GM12801 (cell line): ENCODE data around the gene CAMK2B.

Experiments used
- CTCF ChIP-seq: IDR thresholded peaks from one replicate; pipeline ENCODE4 v1.5.1; 2011; ENCODE audit warnings: control low read depth; ENCODE audit not compliant: insufficient read length; ENCODE audit errors: extremely low read depth

Gene CAMK2B

DNA sequence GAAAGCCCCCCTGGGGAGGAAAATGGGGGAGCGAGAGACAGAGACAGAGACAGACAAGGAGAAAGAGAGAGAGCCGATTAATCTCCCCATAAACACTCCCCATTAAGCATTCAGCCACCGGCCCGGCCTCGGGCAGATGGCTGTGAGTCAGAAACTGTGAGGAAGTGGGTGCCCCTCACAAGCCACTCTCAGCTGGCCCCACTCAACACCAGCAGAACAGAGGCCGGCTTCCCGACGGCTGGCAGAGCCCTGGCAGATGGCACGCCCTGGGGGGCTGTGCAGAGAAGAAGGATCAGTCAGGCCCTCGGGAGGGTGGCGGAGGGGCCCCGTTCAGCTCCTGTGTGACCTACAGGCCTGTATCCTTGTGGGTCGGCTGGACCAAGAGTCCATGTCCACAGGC is 41.2 kb downstream of the CAMK2B start:
- no peak for TF ChIP-seq CTCF

DNA sequence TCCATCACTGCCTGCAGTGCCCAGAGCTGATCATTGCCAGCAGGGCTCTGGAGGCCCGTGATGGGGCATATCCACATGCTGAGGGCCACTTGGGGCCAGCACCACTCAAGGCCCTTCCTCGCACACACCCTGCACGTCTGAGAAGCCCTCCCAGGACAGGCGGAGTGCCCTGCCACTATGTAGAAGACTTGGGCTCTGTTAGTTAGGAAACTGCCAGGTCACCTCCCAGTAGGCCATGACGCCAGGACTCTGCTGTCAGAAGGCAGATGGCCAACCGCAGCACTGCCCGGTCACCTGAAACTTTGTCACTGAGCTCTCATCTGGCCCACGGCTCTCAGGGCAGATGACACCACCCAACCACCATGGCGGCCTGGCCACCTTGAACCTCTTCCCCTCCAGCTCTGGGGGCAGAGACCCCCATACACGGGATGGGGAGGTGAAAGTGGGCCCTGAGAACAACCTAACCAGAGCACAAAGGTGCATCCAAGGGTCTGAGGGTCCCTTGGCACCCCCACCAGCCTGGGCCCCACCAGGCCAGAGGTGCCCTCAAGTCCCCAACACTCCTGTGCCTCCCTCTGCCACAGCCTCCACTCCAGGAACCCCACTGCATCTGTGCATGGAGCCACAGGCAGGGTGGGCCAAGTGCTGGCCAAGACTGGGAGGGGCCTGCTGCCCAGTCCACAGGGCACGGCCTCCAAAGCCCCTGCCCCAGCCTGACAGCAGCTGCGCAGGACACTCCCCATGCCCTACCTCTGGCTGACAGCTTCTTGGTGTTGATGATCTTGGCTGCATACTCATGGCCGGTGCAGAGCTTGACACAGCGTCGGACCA is 41.8 kb downstream of the CAMK2B start:
- TF ChIP-seq CTCF = no peak

GRCh38 chr7:44282601-44283171 is 42.7 kb downstream of the CAMK2B start:
- no peak for TF ChIP-seq CTCF

- TF ChIP-seq CTCF = no peak
Observed at GRCh38 chr7:44281811-44282600, 43.4 kb downstream of the CAMK2B start.

DNA sequence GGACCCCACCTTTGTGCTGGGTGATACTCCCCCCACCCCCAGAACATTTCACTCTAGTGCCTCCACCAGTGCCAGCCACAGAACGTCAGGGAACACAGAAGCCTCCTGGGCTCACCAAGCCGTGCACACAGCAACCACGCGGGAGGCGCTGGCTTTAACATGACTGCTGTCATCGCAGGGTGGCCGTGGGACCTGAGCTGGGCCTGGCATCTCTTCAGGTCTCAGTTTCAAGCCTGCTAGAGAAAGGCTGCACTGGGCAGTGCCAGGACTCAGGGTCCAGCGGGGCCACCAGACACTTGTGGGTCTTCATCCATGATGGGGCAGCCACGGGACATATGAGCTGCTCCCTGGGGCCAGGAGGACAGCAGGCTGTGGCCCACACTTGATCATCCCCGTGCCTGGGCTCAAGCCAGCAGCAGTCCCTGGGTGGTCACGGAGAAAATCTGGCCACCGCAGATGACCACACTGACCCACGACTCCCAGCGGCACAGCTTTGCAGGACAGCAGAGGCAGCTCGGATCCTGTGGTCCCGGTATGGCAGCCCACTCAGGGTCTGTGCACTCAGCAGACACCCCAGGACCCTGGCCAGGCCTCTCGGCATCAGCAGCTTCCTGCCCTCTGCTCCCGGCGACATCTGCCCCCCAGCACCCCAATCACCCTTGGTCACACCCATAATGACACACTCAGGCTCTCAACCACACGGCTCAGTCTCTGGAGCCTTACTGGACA is 44.2 kb downstream of the CAMK2B start:
- TF ChIP-seq CTCF = no peak

DNA sequence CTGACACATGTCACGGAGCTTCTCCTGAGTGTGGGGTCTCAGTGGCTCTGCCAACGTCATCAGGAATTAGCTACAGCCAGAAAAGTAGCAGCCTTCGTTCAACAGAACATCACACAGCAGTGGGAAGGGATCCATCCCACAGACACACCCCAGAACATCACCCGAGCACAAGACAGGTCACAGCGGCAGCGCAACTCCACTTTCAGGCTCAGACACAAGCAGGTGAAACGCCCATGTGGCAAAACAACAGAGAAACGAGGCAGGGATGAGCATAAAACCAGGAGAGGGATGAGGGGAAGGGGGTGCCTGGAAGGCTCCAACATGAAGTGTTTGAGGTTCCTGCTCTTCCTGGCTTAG is 44.8 kb downstream of the CAMK2B start:
- TF ChIP-seq CTCF = no peak
